ENCODE data around the gene ACADSB. TPM values are rescaled to one million over a fixed set of nuclear protein-coding genes. Genes with fewer than 3 reads are reported as not detected.

Gene ACADSB
- polyA plus RNA-seq, 1 experiment: 16.1 TPM

DNA sequence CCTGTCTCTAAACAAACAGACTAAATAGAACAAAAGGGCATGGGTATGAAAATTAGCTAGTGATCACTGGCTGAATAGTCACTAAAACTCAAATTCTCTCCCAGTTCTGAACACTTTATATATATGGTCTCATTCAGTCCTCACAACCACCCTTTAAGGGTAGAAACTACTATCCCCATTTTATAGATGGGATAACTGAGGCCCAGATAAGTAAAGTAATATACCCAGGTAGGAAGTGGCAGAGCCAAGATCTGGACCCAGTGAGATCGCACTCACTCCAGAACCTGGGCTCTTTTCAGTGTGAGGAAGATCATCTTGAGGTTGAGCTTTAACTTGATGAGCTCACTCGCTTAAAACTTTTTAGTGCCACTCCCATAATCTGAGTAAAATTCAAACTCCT, 24.1 kb upstream of the ACADSB start:
- ChIA-PET POLR2A (no interaction called here), CTCF (no interaction called here)
- Histone ChIP-seq H3K27me3 (ENCODE audit: control insufficient read depth, insufficient read depth, low read length) (no peaks in the 10 kb centered on the region), H3K9me3 (ENCODE audit: control insufficient read depth, insufficient read depth, low read length) (no peaks in the 10 kb centered on the region), H3K27ac (ENCODE audit: low read depth, low read length) (no peak overlapping the region), H3K4me3 (ENCODE audit: low read depth, low read length) (no peak overlapping the region)
- no peak for DNase-seq (ENCODE audit: low read depth, low spot score)
- TF ChIP-seq, protein P1, sequence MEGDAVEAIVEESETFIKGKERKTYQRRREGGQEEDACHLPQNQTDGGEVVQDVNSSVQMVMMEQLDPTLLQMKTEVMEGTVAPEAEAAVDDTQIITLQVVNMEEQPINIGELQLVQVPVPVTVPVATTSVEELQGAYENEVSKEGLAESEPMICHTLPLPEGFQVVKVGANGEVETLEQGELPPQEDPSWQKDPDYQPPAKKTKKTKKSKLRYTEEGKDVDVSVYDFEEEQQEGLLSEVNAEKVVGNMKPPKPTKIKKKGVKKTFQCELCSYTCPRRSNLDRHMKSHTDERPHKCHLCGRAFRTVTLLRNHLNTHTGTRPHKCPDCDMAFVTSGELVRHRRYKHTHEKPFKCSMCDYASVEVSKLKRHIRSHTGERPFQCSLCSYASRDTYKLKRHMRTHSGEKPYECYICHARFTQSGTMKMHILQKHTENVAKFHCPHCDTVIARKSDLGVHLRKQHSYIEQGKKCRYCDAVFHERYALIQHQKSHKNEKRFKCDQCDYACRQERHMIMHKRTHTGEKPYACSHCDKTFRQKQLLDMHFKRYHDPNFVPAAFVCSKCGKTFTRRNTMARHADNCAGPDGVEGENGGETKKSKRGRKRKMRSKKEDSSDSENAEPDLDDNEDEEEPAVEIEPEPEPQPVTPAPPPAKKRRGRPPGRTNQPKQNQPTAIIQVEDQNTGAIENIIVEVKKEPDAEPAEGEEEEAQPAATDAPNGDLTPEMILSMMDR (IDR thresholded peaks at IDR 0.05; ENCODE audit: low read depth, low read length): no peak

DNA sequence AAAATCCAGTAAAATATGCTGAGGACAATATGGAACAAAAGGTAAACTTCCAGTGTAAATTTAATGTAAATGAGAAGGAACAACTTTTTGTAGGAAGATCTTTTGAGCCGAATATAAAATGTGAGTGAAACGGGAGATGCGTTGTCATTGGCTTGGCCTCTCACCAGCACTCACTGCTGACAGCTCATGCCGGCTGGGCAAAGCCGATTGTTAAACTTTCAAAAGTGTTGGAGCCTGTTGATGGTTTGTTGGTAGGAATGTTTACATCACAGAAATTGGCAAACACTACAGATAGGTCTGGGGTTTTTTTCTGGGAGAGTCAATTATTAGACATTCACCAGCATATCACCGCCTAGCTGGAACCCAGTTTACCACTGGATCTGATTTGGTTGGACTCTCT, 22.5 kb upstream of the ACADSB start:
- CTCF ChIA-PET: interaction anchor here (0.7 kb wide), 1 partner anchor 572 kb away, joined by 7 read pairs; no protein-coding TSS in a partner anchor
- DNase-seq (ENCODE audit: low read depth, low spot score): no peak
- POLR2A ChIA-PET: no interaction called here
- no peak overlapping the region for H3K27ac ChIP-seq (ENCODE audit: low read depth, low read length)
- TF ChIP-seq, protein P1 (IDR thresholded peaks at IDR 0.05; ENCODE audit: low read depth, low read length): no peak
- no peaks in the 10 kb centered on the region for H3K27me3 ChIP-seq (ENCODE audit: control insufficient read depth, insufficient read depth, low read length)
- no peaks in the 10 kb centered on the region for H3K9me3 ChIP-seq (ENCODE audit: control insufficient read depth, insufficient read depth, low read length)
- no peak overlapping the region for H3K4me3 ChIP-seq (ENCODE audit: low read depth, low read length)

DNA sequence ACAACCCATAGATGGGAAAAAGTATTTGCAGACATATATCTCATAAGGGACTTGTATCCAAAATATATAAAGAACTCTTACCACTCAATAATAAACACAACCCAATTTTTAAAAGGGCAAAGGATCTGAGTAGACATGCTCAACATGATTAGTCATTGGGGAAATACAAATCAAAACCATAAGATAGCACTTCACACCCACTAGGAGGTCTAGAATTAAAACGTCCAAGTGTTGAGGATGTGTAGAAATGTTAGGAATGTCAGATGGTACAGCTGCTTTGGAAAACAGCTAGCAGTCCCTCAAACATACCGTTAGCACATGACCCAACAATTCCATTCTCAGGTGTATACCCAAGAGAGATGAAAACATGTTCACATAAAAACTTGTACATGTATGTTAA, 20.3 kb upstream of the ACADSB start:
- CTCF ChIA-PET: interaction anchor here (4.1 kb wide), 1 partner anchor 9 kb away, joined by 43 read pairs; the partner anchor contains the start of gene PSTK
- DNase-seq (ENCODE audit: low read depth, low spot score): no peak
- Histone ChIP-seq H3K27me3 (ENCODE audit: control insufficient read depth, insufficient read depth, low read length) (no peaks in the 10 kb centered on the region), H3K27ac (ENCODE audit: low read depth, low read length) (no peak overlapping the region), H3K9me3 (ENCODE audit: control insufficient read depth, insufficient read depth, low read length) (no peaks in the 10 kb centered on the region), H3K4me3 (ENCODE audit: low read depth, low read length) (no peak overlapping the region)
- POLR2A ChIA-PET: no interaction called here
- TF ChIP-seq, protein P1 (IDR thresholded peaks at IDR 0.05; ENCODE audit: low read depth, low read length): no peak

DNA sequence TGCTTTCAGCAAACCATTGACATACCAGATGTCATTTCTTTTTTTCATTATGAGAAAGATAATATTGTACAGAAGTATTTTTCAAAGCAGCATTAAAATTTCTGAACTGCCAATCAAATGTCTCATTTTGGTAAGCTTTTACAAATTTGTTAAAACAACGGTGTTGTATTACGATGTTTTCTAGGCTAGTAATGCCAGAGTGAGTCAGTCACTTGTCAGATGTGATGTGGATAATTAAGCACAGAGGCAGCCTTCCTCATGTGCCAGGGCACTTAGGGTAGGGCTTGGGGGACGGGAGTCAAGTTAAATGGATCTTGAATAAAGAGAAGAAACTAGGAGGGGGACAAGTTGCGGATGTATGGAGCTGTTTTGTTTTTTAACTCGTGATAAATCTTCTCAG, 18.5 kb upstream of the ACADSB start:
- Histone ChIP-seq H3K9me3 (ENCODE audit: control insufficient read depth, insufficient read depth, low read length) (no peaks in the 10 kb centered on the region), H3K4me3 (ENCODE audit: low read depth, low read length) (no peak overlapping the region), H3K27me3 (ENCODE audit: control insufficient read depth, insufficient read depth, low read length) (no peaks in the 10 kb centered on the region), H3K27ac (ENCODE audit: low read depth, low read length) (no peak overlapping the region)
- ChIA-PET POLR2A (no interaction called here), CTCF (interaction anchor here (4.1 kb wide), 1 partner anchor 10 kb away, joined by 43 read pairs; the partner anchor contains the start of gene PSTK)
- DNase-seq (ENCODE audit: low read depth, low spot score): no peak
- TF ChIP-seq, protein P1 (IDR thresholded peaks at IDR 0.05; ENCODE audit: low read depth, low read length): no peak

DNA sequence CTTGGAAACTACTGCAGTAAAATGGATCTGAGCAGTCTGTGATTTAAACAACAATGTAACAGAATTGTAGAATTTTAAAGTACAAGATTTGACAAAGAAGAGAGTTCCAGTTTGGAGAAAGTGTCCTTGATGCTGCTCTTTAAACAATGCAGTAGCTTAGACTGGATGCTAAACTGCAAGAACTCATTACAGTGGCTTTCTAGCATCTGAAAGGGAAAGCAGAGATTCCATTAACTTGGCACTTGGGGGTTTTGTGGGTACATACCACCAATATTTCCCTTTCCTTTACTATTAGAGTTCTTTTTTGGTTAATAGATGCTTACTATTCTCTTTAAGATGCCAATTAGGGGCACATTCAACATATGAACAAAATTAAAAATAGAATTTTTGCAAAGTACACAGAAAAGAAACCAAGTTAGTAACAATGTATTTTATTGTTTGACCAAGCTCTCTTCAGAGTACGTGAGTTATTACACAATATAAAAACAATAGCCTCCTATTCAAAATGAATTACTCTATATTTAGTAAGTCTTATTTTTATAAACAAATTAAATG, 16.7 kb upstream of the ACADSB start:
- POLR2A ChIA-PET: no interaction called here
- Histone ChIP-seq H3K4me3 (ENCODE audit: low read depth, low read length) (no peak overlapping the region), H3K27ac (ENCODE audit: low read depth, low read length) (no peak overlapping the region), H3K9me3 (ENCODE audit: control insufficient read depth, insufficient read depth, low read length) (no peaks in the 10 kb centered on the region), H3K27me3 (ENCODE audit: control insufficient read depth, insufficient read depth, low read length) (no peaks in the 10 kb centered on the region)
- no peak for DNase-seq (ENCODE audit: low read depth, low spot score)
- TF ChIP-seq, protein P1 (IDR thresholded peaks at IDR 0.05; ENCODE audit: low read depth, low read length): no peak
- CTCF ChIA-PET: interaction anchor here (4.1 kb wide), 1 partner anchor 12 kb away, joined by 43 read pairs; the partner anchor contains the start of gene PSTK
